Sigmoid colon (tissue), 7 donors: Measurements from ENCODE around the gene MBP. TPM values are rescaled to one million over a fixed set of nuclear protein-coding genes. Genes with fewer than 3 reads are reported as not detected.
"Not testable (repeated sequence)": the region's sequence is repeated elsewhere in the genome, so short reads cannot be mapped to it uniquely, and the experiment has no call there.

Experiments
- DNase-seq: peaks from one replicate; pipeline ENCODE4 v3.0.0-alpha.2; 2019
- H3K27ac ChIP-seq, 4 donors: fragments of 200-600 bp; sonication (generic); one replicate each; pipeline ENCODE4 v1.5.1; 2016 to 2019; ENCODE audit warnings: mild to moderate bottlenecking in 1 of 4
- H3K27me3 ChIP-seq, 3 donors: fragments of 200-600 bp; sonication (generic); one replicate each; pipeline ENCODE4 v1.5.1; 2019; ENCODE audit warnings: mild to moderate bottlenecking in 1 of 3
- H3K36me3 ChIP-seq, 4 donors: fragments of 200-600 bp; sonication (generic); one replicate each; pipeline ENCODE4 v1.5.1; 2016 to 2019
- H3K4me1 ChIP-seq, 4 donors: fragments of 200-600 bp; sonication (generic); one replicate each; pipeline ENCODE4 v1.5.1; 2017 to 2019
- H3K4me3 ChIP-seq, 4 donors: fragments of 200-600 bp; sonication (generic); one replicate each; pipeline ENCODE4 v1.5.1; 2017 to 2019; ENCODE audit warnings: mild to moderate bottlenecking in 2 of 4, moderate library complexity in 1 of 4
- H3K9me3 ChIP-seq, 4 donors: fragments of 200-600 bp in 3 of 4; sonication (generic) in 3 of 4; one replicate each; pipeline versions ENCODE4 v1.5.1 to v1.6.1; 2013 to 2019
- EP300 ChIP-seq, 4 donors: sonication (generic); formaldehyde crosslinking; IDR thresholded peaks; one replicate each; pipeline ENCODE4 v1.6.1; 2017; ENCODE audit warnings: antibody characterized with exemption in 4 of 4
- POLR2A ChIP-seq, 2 donors: fragments of 450-650 bp; IDR thresholded peaks; one replicate each; pipeline ENCODE4 v1.6.1; 2016; ENCODE audit warnings: antibody characterized with exemption in 2 of 2, mild to moderate bottlenecking in 2 of 2, moderate library complexity in 2 of 2
- POLR2AphosphoS5 ChIP-seq, 4 donors: sonication (generic); formaldehyde crosslinking; IDR thresholded peaks; one replicate each; pipeline ENCODE4 v1.6.1; 2017; ENCODE audit warnings: antibody characterized with exemption in 4 of 4
- WGBS, 2 donors: extraction: QIAGEN DNeasy Blood & Tissue Kit; methylation state at CpG; one replicate each; pipeline ENCODE4 v1.1.7; 2013; 5-methylcytosine and 5-hydroxymethylcytosine counted together
- intact Hi-C: fragments of 100-400 bp; cut with DNase I; formaldehyde crosslinking; loops from one replicate; pipeline ENCODE4 v1.15.1; 2023
- polyA plus RNA-seq, 3 donors: library from polyadenylated mRNA; stranded (reverse); fragments of 200-250 nt; gene quantifications; one replicate each; pipeline ENCODE4 v1.2.3, GENCODE V29; 2013
- total RNA-seq, 4 donors: library from RNA; depleted of rRNA; stranded (reverse); fragments of >200 nt; gene quantifications; one replicate each; pipeline ENCODE4 v1.1.0, GENCODE V29; 2016
- TF ChIP-seq, protein P1 (sequence below), 4 experiments: fragments of 450-650 bp in 3 of 4; fragments of 200-600 bp in 1 of 4; IDR thresholded peaks; one replicate each; pipeline ENCODE4 v1.5.1; 2016 to 2019; ENCODE audit warnings: antibody characterized with exemption in 4 of 4, mild to moderate bottlenecking in 3 of 4, moderate library complexity in 2 of 4
- donor health status: healthy with polysubstance abuse.
- donor health status: Bipolar disorder and iron deficiency.
- donor health status: healthy.

Gene MBP
- total and polyA plus RNA-seq, 7 donors, result 18.3 to 30.7 (median 24.0) TPM

DNA sequence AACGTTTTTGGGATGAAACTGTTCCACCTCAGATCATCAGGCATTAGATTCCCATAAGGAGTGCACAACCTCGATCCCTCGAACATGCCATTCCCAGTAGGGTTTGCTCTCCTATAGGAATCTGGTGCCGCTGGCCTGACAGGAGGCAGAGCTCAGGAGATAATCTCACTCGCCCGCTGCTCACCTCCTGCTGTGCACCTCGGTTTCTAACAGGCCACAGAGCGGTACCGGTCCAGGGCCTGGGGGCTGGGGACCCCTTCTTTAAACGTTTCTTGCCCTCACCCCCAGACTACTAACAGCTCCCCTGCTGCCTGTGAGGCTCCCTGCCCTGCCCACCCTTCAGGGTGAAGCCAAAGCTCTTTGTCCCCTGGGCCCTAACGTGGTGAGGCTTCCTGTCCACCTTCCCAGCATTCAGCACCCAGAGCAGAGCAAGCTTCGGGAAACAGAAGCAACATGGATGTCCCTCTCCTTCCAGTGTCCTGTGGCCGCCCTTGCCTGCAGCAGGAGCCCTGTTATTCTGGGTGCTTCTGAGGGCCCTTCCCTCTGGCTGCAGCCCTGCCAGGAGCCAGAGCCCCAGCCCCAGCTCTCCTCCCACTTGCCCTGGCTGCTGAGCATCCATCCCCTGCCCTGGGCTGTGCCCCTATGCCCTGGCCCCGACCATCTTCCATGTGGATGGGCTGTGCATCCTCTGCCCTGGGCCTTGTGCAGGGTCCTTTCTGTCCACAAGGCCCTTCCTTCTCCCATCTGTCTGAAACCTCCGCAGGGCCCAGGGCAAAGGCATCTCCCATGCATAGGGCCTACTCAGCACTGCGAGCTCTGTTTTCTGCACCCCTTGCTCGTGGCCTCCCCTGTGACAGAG lies 140.1 kb downstream of the MBP start:
- no peak for DNase-seq
- H3K9me3 ChIP-seq, result peaks cover 0 to 2% (median 0%) of the 10 kb centered on the region in 4 donors
- no peaks in the 10 kb centered on the region for H3K4me1 ChIP-seq
- intact Hi-C loops, result no loop called here
- no peak overlapping the region for H3K4me3 ChIP-seq
- 88 to 90% methylated on average over 17 of the region's 17 CpGs for WGBS, 2 donors
- H3K27me3 ChIP-seq, result no peaks in the 10 kb centered on the region
- H3K27ac ChIP-seq, result no peak overlapping the region
- no peaks in the 10 kb centered on the region for H3K36me3 ChIP-seq
- no peak for TF ChIP-seq POLR2AphosphoS5 (IDR thresholded peaks at IDR 0.05)
- TF ChIP-seq, protein P1, sequence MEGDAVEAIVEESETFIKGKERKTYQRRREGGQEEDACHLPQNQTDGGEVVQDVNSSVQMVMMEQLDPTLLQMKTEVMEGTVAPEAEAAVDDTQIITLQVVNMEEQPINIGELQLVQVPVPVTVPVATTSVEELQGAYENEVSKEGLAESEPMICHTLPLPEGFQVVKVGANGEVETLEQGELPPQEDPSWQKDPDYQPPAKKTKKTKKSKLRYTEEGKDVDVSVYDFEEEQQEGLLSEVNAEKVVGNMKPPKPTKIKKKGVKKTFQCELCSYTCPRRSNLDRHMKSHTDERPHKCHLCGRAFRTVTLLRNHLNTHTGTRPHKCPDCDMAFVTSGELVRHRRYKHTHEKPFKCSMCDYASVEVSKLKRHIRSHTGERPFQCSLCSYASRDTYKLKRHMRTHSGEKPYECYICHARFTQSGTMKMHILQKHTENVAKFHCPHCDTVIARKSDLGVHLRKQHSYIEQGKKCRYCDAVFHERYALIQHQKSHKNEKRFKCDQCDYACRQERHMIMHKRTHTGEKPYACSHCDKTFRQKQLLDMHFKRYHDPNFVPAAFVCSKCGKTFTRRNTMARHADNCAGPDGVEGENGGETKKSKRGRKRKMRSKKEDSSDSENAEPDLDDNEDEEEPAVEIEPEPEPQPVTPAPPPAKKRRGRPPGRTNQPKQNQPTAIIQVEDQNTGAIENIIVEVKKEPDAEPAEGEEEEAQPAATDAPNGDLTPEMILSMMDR (IDR thresholded peaks at IDR 0.05), result no peak
- TF ChIP-seq EP300 (IDR thresholded peaks at IDR 0.05), result no peak
- TF ChIP-seq POLR2A (IDR thresholded peaks at IDR 0.05), result no peak

DNA sequence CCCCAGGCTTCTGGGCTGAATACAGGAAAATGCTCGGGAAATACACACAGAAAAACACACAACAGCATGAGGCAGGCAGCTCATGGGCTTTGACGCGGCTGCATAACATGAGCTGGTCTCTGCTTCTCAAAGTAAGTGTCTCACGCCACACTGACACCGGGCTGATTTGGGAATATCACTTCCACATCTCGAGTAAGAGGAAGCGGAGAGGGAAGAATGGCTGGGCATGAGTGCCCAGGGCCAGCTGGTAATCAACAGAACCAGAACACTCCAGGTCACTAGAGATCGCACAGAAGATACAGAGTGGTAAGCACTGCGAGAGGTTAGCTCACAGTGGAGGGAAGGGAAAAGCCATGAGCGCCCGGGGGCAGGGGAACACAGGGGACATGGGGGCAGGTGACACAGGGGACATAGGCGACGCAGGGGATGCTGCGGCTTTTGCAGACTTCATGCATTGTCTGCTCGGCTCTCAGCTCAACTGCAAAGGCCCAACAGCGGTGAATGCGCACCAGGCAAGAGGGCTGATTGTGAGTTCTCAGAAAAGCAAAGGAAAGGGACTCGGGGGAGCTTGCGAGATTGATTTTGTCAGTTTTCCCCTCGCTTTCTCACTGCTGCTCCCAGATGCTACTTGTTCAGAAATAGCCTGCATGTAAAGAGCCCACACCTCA lies 141.4 kb downstream of the MBP start:
- Histone ChIP-seq H3K4me1 (no peaks in the 10 kb centered on the region), H3K27me3 (no peaks in the 10 kb centered on the region), H3K36me3 (no peaks in the 10 kb centered on the region), H3K9me3 (peaks cover 0 to 2% (median 0%) of the 10 kb centered on the region in 4 donors), H3K27ac (no peak overlapping the region), H3K4me3 (no peak overlapping the region)
- intact Hi-C loops, result no loop called here
- no peak for TF ChIP-seq EP300 (IDR thresholded peaks at IDR 0.05)
- no peak for TF ChIP-seq POLR2AphosphoS5 (IDR thresholded peaks at IDR 0.05)
- no peak for TF ChIP-seq POLR2A (IDR thresholded peaks at IDR 0.05)
- no peak for DNase-seq
- WGBS, 2 donors, result 91 to 92% methylated on average over 20 of the region's 20 CpGs

DNA sequence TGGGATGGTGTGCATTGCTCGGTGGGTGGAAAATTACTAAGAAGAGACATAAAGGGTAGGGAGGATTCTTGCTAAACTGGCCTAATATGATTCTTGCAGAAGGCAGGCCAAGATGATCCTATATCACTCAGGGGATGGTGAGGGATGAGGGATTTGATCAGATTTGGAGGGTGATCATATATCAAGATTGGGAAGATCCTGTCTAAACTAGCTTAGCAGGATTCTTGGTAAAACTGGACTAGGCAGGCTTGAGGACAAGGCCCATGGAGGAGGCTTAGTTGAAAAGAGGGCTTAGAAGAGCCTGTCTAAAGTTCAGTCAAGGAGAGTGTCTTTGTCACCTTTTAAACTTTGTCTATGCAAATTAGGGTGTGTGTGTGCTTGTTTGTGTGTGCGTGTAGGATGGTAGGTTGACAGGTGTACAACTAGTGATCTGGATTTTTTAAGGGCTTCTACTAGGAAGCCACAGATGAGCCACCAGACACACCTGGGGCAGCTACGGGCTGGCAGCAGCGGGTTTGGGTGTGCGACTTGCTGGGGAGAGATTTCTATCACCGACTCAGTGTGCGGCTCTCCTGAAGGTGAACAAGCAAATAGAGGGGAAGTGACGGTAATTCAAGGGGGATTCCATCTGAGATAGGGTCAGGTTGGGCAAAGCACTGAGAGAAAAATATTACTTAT lies 142.1 kb downstream of the MBP start:
- intact Hi-C loops, H3K27me3 ChIP-seq, H3K27ac ChIP-seq, H3K4me1 ChIP-seq, DNase-seq, H3K36me3 ChIP-seq, H3K9me3 ChIP-seq, H3K4me3 ChIP-seq: not testable (repeated sequence)
- 71 to 86% methylated on average over 8 of the region's 8 CpGs for whole genome bisulfite sequencing, 2 donors

DNA sequence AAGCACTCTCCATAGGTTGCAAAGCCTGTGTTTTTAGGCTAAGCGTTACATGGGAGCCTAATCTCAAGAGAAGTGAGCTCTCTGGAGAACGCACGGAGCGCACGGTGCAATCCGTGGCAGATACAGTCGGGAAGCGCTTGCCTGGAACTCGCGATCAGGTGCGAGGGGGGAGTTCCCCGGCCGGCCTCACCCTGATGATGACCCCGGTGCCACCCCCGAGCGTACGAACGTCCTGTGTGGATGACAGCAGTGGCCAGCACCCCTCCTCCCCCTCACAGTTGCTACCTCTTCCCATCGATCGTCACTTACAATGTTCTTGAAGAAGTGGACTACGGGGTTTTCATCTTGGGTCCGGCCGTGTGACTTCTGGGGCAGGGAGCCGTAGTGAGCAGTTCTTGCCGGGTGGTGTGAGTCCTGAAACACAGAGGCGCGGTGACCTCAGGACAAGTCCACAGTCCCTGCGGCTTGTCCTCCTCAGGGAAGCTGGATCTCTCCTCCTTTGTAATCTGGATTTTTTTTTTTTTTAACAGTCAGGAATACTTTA lies 142.9 kb downstream of the MBP start:
- no peak overlapping the region for H3K4me3 ChIP-seq
- no peak for TF ChIP-seq EP300 (IDR thresholded peaks at IDR 0.05)
- TF ChIP-seq, protein P1 (IDR thresholded peaks at IDR 0.05), result no peak
- TF ChIP-seq POLR2A (IDR thresholded peaks at IDR 0.05), result no peak
- 94 to 95% methylated on average over 28 of the region's 28 CpGs for WGBS, 2 donors
- intact Hi-C loops, result no loop called here
- no peaks in the 10 kb centered on the region for H3K4me1 ChIP-seq
- peaks cover 0 to under 1% (median 0%) of the 10 kb centered on the region in 4 donors for H3K9me3 ChIP-seq
- H3K36me3 ChIP-seq, result no peaks in the 10 kb centered on the region
- no peak overlapping the region for H3K27ac ChIP-seq
- DNase-seq, result no peak
- H3K27me3 ChIP-seq, result no peaks in the 10 kb centered on the region

DNA sequence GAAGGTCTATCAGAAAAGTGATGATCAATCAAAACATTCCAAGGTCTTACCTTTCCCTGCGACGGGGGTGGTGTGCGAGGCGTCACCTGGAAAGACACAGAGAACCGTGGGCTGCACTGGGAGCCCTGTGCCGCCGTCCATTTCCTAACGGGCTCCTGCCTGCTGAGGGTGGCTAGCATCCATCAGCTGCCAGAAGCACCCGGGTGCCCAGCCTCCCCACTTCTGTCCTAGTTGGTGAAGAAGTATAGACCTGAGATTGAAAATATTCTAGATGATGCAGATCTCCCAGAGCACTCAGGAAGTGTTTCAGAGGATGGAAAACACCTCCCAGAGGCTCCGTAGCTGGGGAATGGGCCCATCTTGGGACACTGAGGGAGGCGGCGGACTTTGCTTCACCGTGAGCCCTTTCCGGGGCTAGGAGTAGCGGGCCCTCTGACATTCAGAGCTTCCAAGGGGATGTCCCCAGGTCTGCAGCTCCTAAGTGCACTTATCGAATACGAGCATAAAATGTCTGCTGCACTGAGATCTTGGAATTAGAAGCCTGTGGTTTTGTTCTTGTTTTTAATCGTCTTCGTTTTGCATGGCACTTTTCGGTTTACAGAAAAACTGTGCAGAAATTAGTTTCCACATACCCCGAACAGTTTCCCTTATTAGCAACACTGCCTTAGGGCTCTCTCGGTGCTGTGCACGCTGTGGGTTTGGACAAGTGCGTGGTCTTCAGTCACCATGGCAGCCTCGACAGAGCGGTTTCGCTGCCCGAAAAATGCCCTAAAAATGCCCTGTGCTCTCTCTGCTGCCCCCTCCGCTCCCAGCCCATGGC lies 143.5 kb downstream of the MBP start:
- no peak for DNase-seq
- TF ChIP-seq, protein P1 (IDR thresholded peaks at IDR 0.05), result no peak
- 92% methylated on average over 29 of the region's 29 CpGs for WGBS, 2 donors
- Histone ChIP-seq H3K27me3 (no peaks in the 10 kb centered on the region), H3K36me3 (no peaks in the 10 kb centered on the region), H3K4me1 (no peaks in the 10 kb centered on the region), H3K4me3 (no peak overlapping the region), H3K9me3 (no peaks in the 10 kb centered on the region), H3K27ac (peak overlapping the region in 2 of 4 donors; percentile 9 to 15)
- intact Hi-C loops, result no loop called here
